ENCODE results near the gene PLA2G6. TPM values are rescaled to one million over a fixed set of nuclear protein-coding genes. Genes with fewer than 3 reads are reported as not detected.

PLA2G6 gene
- total and polyA plus RNA-seq, 9 of the 15 experiments (the other 6 are each of a cell fraction or from before 2014, with no cell fraction given), result 0.11 to 12.2 (median 9.7) TPM

DNA sequence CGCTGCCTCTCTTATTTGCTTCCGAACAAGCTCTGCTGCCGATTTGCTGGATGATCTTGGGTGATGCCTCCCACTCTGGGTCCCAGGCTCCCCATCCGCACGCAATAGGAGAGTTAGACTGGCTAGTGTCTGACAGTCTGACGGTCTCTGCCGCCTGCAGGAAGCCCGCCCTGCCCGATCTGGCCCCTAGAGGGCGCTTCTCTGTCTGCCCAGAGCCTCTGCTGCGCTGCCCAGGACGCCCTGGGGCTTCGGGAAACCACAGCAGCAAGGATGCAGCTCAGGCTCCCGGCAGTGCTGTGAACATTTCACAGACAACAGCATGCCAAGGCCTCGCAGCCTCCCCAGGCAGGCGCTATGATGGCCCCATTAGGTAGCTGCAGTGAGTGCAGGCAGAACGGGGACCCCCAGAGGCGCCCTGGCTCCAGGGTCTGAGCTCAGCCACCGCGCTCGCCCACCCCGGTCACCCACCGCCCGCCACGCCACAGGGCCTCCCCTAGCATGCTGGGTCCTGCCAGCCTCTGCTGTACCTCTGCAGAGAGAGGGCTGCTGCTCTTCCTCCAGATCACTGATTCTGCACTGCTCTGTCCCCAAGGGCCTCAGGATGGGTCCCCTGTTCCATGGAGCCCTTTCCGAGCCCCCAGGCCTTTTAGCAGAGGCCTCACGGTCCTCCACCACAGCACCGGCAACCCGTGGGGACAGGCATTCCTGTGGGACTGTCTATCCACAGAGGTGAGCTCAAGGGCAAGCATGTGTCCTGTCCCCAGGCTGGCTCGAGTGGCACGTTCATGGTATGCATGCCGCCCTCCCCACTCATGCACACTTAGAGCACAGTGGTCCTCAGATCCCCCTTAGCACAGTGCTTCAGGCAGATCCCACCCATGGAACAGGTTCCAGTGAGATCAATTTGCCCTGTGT lies 66.9 kb downstream of the PLA2G6 start (continued):
- TF ChIP-seq TSHZ1 (CRISPR knock-in tag; IDR thresholded peaks at IDR 0.05) (no peak), PPARD (CRISPR knock-in tag; IDR thresholded peaks at IDR 0.05) (no peak), XRCC5 (IDR thresholded peaks at IDR 0.05; ENCODE audit: low read depth, low read length) (peak; percentile 59; the same call in 1 of the 2 replicates), ILF3 (IDR thresholded peaks at IDR 0.05; ENCODE audit: borderline replicate concordance) (no peak), XRCC4 (IDR thresholded peaks at IDR 0.05; ENCODE audit: extremely low read depth, insufficient read depth, insufficient read length) (no peak), ZNF143 (CRISPR knock-in tag; IDR thresholded peaks at IDR 0.05) (peak; percentile 37; the same call in 1 of the 2 replicates), ZNF699 (CRISPR knock-in tag; IDR thresholded peaks at IDR 0.05; ENCODE audit: insufficient replicate concordance) (no peak), CBX2 (IDR thresholded peaks at IDR 0.05; ENCODE audit: insufficient read depth, low read length, poor library complexity, severe bottlenecking) (no peak), CXXC5 (CRISPR knock-in tag; IDR thresholded peaks at IDR 0.05) (peak; percentile 26; the same call in 1 of the 2 replicates), ZNF146 (CRISPR knock-in tag; IDR thresholded peaks at IDR 0.05; ENCODE audit: unreplicated experiment) (no peak), SMC3 (conservative IDR thresholded peaks at IDR 0.05; ENCODE audit: insufficient read depth, low read depth, low read length) (peak; percentile 70; the same call in 1 of the 2 replicates), HEY1 (CRISPR knock-in tag; IDR thresholded peaks at IDR 0.05; ENCODE audit: borderline replicate concordance) (no peak), HDGF (IDR thresholded peaks at IDR 0.05) (no peak), ZNF197 (CRISPR knock-in tag; IDR thresholded peaks at IDR 0.05; ENCODE audit: low read depth) (no peak), YY1 (IDR thresholded peaks at IDR 0.05; ENCODE audit: borderline replicate concordance in 1 of 3, control insufficient read depth in 1 of 3, extremely low read depth in 1 of 3, insufficient read depth in 3 of 3, insufficient read length in 1 of 3, insufficient replicate concordance in 2 of 3, low read depth in 1 of 3, low read length in 2 of 3) (peak in 1 of 3 experiments; percentile 17)
- TF ChIP-seq, protein P1, sequence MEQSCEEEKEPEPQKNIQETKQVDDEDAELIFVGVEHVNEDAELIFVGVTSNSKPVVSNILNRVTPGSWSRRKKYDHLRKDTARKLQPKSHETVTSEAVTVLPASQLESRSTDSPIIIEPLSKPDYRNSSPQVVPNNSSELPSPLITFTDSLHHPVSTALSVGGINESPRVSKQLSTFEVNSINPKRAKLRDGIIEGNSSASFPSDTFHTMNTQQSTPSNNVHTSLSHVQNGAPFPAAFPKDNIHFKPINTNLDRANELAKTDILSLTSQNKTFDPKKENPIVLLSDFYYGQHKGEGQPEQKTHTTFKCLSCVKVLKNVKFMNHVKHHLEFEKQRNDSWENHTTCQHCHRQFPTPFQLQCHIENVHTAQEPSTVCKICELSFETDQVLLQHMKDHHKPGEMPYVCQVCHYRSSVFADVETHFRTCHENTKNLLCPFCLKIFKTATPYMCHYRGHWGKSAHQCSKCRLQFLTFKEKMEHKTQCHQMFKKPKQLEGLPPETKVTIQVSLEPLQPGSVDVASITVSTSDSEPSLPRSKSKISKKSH (CRISPR knock-in tag; IDR thresholded peaks at IDR 0.05), result no peak

Data from K562 (cell line).